Neuronal stem cell (in vitro differentiated cells): ENCODE data around the gene ATOH7.

Experiments used
- DNase-seq: peaks from one replicate; pipeline ENCODE4 v3.0.0-alpha.2; 2013; ENCODE audit warnings: low spot score
- H2AFZ ChIP-seq: one replicate; pipeline ENCODE4 v1.6.1; 2013; ENCODE audit warnings: mild to moderate bottlenecking, low read length, inconsistent platforms
- H2AK5ac ChIP-seq: 2 replicates; pipeline ENCODE4 v1.6.1; 2013; ENCODE audit warnings: low read depth, mild to moderate bottlenecking, inconsistent platforms, low read length, moderate library complexity, mixed read lengths
- H2BK120ac ChIP-seq: 2 replicates; pipeline ENCODE4 v1.6.1; 2013; ENCODE audit warnings: low read depth, mild to moderate bottlenecking, inconsistent platforms, low read length, moderate library complexity, mixed read lengths
- H2BK12ac ChIP-seq: one replicate; pipeline ENCODE4 v1.6.1; 2013; ENCODE audit warnings: low read length, inconsistent platforms
- H2BK15ac ChIP-seq: 2 replicates; pipeline ENCODE4 v1.6.1; 2013; ENCODE audit warnings: mild to moderate bottlenecking, low read length, inconsistent platforms, mixed read lengths
- H2BK5ac ChIP-seq: one replicate; pipeline ENCODE4 v1.6.1; 2013; ENCODE audit warnings: inconsistent platforms, mild to moderate bottlenecking, low read length, moderate library complexity
- H3K14ac ChIP-seq: one replicate; pipeline ENCODE4 v1.6.1; 2013; ENCODE audit warnings: low read length, inconsistent platforms
- H3K18ac ChIP-seq: 2 replicates; pipeline ENCODE4 v1.6.1; 2013; ENCODE audit warnings: low read length, inconsistent platforms
- H3K23ac ChIP-seq: 2 replicates; pipeline ENCODE4 v1.6.1; 2013; ENCODE audit warnings: low read depth, mild to moderate bottlenecking, mixed read lengths, low read length, inconsistent platforms; ENCODE audit not compliant: poor library complexity
- H3K27ac ChIP-seq: replicated peaks from 3 replicates; pipeline ENCODE4 v1.5.1; 2013; ENCODE audit warnings: low read length, inconsistent platforms
- H3K27me3 ChIP-seq, 3 experiments: 2 replicates each; pipeline ENCODE4 v1.6.1; 2013; ENCODE audit warnings: low read length in 3 of 3, mild to moderate bottlenecking in 2 of 3, inconsistent platforms in 1 of 3, low read depth in 1 of 3, mixed read lengths in 1 of 3, moderate library complexity in 1 of 3; ENCODE audit not compliant: control insufficient read depth in 3 of 3, insufficient read depth in 3 of 3
- H3K36me3 ChIP-seq, 2 donors: replicated peaks in 1 of 2; 2 replicates each; pipeline ENCODE4 v1.6.1; 2013; ENCODE audit warnings: low read length in 2 of 2; ENCODE audit not compliant: control insufficient read depth in 2 of 2, insufficient read depth in 2 of 2
- H3K4ac ChIP-seq: 2 replicates; pipeline ENCODE4 v1.6.1; 2013; ENCODE audit warnings: inconsistent platforms, mild to moderate bottlenecking, low read length, moderate library complexity
- H3K4me1 ChIP-seq, 2 donors: 1 replicate in 1 of 2; 2 replicates in 1 of 2; pipeline ENCODE4 v1.6.1; 2013; ENCODE audit warnings: low read length in 2 of 2, low read depth in 1 of 2; ENCODE audit not compliant: control insufficient read depth in 2 of 2, insufficient read depth in 1 of 2
- H3K4me2 ChIP-seq: one replicate; pipeline ENCODE4 v1.6.1; 2013; ENCODE audit warnings: mild to moderate bottlenecking, low read length, inconsistent platforms; ENCODE audit not compliant: insufficient read depth, poor library complexity, severe bottlenecking
- H3K4me3 ChIP-seq, 2 donors: 2 replicates each; pipeline ENCODE4 v1.5.1; 2013; ENCODE audit warnings: low read length in 2 of 2, mild to moderate bottlenecking in 2 of 2, inconsistent platforms in 1 of 2, moderate library complexity in 1 of 2
- H3K79me1 ChIP-seq: one replicate; pipeline ENCODE4 v1.6.1; 2013; ENCODE audit warnings: low read depth, mild to moderate bottlenecking, inconsistent platforms, low read length, moderate library complexity
- H3K9ac ChIP-seq: one replicate; pipeline ENCODE4 v1.6.1; 2013; ENCODE audit warnings: mild to moderate bottlenecking, low read depth, low read length, inconsistent platforms; ENCODE audit not compliant: poor library complexity
- H3K9me3 ChIP-seq, 2 donors: replicated peaks in 1 of 2; 2 replicates each; pipeline versions ENCODE3 to v1.6.1; 2013; ENCODE audit warnings: low read length in 2 of 2, mild to moderate bottlenecking in 2 of 2, inconsistent platforms in 1 of 2, low read depth in 1 of 2, mixed read lengths in 1 of 2, moderate library complexity in 1 of 2; ENCODE audit not compliant: control insufficient read depth in 2 of 2, insufficient read depth in 1 of 2
- H4K8ac ChIP-seq: one replicate; pipeline ENCODE4 v1.6.1; 2013; ENCODE audit warnings: low read depth, mild to moderate bottlenecking, inconsistent platforms, low read length, moderate library complexity
- H4K91ac ChIP-seq: one replicate; pipeline ENCODE4 v1.6.1; 2013; ENCODE audit warnings: low read length, low read depth, mild to moderate bottlenecking, inconsistent platforms; ENCODE audit not compliant: poor library complexity
- WGBS, 2 donors: extraction: QIAGEN DNeasy Blood & Tissue Kit; methylation state at CpG; one replicate each; pipeline ENCODE4 v1.1.7; 2013; ENCODE audit warnings: missing lambda C conversion rate in 2 of 2, mixed read lengths in 1 of 2; ENCODE audit not compliant: insufficient read length in 2 of 2, insufficient replicate concordance in 1 of 2; ENCODE audit errors: extremely low coverage in 2 of 2; 5-methylcytosine and 5-hydroxymethylcytosine counted together

The ATOH7 gene

DNA sequence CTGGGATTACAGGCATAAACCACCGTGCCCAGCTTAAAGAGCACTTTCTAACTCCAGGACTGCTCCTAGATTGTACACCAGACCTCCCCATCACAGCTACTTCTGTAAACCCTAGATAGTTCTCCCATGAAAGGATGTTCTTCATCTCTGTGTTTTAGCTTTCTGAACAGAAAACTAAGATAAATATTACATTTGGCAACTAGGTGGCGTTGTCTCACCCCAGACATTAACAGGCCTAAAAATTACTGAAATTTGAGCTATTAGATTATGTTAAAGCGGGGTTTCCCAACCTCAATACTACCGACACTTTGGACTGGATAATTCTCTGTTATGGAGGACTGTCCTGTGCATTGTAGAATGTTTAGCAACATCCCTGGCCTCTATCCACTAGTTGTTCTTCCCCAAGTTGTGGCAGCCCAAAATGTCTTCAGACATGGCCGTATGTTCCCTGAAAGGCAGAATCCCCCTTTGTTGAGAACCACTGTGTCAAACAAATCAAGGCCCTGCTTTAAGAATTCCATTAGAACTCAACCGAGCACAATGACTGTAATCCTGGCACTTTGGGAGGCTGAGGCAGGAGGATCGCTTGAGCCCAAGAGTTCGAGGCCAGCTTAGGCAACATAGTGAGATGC, 19.1 kb downstream of the ATOH7 start:
- Histone ChIP-seq H3K79me1 (no peaks in the 10 kb centered on the region), H3K4ac (no peak overlapping the region), H3K18ac (no peak overlapping the region), H3K36me3 (no peaks in the 10 kb centered on the region), H4K8ac (no peak overlapping the region), H2BK15ac (no peak overlapping the region), H3K27ac (no peak overlapping the region), H2BK12ac (no peak overlapping the region), H2AK5ac (no peak overlapping the region), H2AFZ (peak overlapping the region; percentile 32), H2BK120ac (no peak overlapping the region), H3K14ac (no peak overlapping the region), H3K9me3 (no peaks in the 10 kb centered on the region), H3K4me3 (no peak overlapping the region), H2BK5ac (no peak overlapping the region), H3K27me3 (peaks cover 0 to 7% (median 0%) of the 10 kb centered on the region in 3 experiments), H3K4me2 (no peak overlapping the region), H3K4me1 (peaks cover 0 to 2% of the 10 kb centered on the region in 2 donors), H3K23ac (no peak overlapping the region), H3K9ac (no peak overlapping the region), H4K91ac (no peak overlapping the region)
- no peak for DNase-seq
- no CpG with 5 or more reads among the region's 8 CpGs for WGBS, 2 donors

DNA sequence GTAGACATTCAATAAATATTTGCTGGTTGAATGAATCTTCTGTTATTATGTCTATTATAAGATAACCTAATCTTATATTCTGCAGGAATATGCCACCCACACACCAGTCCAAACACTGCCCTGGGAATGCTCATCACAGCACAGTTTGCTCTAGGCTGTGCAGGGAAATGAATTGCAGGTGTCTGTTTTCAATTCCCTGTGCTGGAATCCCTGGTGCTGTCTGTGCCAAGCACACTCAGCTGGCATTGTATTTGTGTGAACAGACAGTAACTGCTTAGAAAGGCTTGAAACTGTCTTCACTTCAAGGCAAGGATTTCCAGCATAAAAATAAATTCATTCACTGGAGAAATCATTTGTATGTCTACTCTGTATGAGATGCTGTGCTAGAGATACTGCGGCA, 20.2 kb downstream of the ATOH7 start:
- Histone ChIP-seq H3K9ac (no peak overlapping the region), H3K27me3 (peaks cover 0 to 5% (median 0%) of the 10 kb centered on the region in 3 experiments), H2BK12ac (no peak overlapping the region), H3K4me3 (no peak overlapping the region), H3K18ac (no peak overlapping the region), H3K36me3 (no peaks in the 10 kb centered on the region), H2AFZ (no peak overlapping the region), H4K8ac (no peak overlapping the region), H3K14ac (no peak overlapping the region), H2BK5ac (no peak overlapping the region), H3K9me3 (no peaks in the 10 kb centered on the region), H3K79me1 (no peaks in the 10 kb centered on the region), H3K4ac (no peak overlapping the region), H2AK5ac (no peak overlapping the region), H2BK120ac (no peak overlapping the region), H2BK15ac (no peak overlapping the region), H3K27ac (no peak overlapping the region), H3K4me2 (no peak overlapping the region), H3K23ac (no peak overlapping the region), H4K91ac (no peak overlapping the region), H3K4me1 (peaks cover 0 to 2% of the 10 kb centered on the region in 2 donors)
- WGBS, 2 donors: no CpG with 5 or more reads among the region's 1 CpG
- no peak for DNase-seq

- no peak overlapping the region for H2BK12ac ChIP-seq
- DNase-seq: peak; percentile 58
- H2BK5ac ChIP-seq: no peak overlapping the region
Measured at GRCh38 chr10:68208424-68209042, 23.4 kb downstream of the ATOH7 start.

GRCh38 chr10:68202960-68203353, 29.0 kb downstream of the ATOH7 start:
- Histone ChIP-seq H2BK12ac (no peak overlapping the region), H2BK5ac (no peak overlapping the region), H3K4me3 (no peak overlapping the region), H3K36me3 (no peaks in the 10 kb centered on the region), H3K27ac (no peak overlapping the region), H3K23ac (no peak overlapping the region), H3K9me3 (no peaks in the 10 kb centered on the region), H4K91ac (no peak overlapping the region), H3K4ac (no peak overlapping the region), H2AK5ac (no peak overlapping the region), H3K79me1 (no peaks in the 10 kb centered on the region), H2AFZ (no peak overlapping the region), H3K4me2 (no peak overlapping the region), H3K14ac (no peak overlapping the region), H2BK120ac (no peak overlapping the region), H4K8ac (no peak overlapping the region), H2BK15ac (no peak overlapping the region), H3K9ac (no peak overlapping the region), H3K4me1 (no peaks in the 10 kb centered on the region), H3K18ac (no peak overlapping the region), H3K27me3 (peaks cover 0 to 3% (median 0%) of the 10 kb centered on the region in 3 experiments)
- no peak for DNase-seq
- no CpG with 5 or more reads among the region's 5 CpGs for WGBS, 2 donors

More at GRCh38 chr10:68208424-68209042, 23.4 kb downstream of the ATOH7 start:
- H4K91ac ChIP-seq: no peak overlapping the region
- H4K8ac ChIP-seq: no peak overlapping the region
- no peak overlapping the region for H2AK5ac ChIP-seq
- H2AFZ ChIP-seq: peak overlapping the region; percentile 31
- peaks cover 0 to 2% of the 10 kb centered on the region in 2 donors for H3K4me1 ChIP-seq
- H3K9me3 ChIP-seq: no peaks in the 10 kb centered on the region
- H2BK120ac ChIP-seq: no peak overlapping the region
- no peaks in the 10 kb centered on the region for H3K36me3 ChIP-seq
- no peak overlapping the region for H3K4me3 ChIP-seq
- H3K27ac ChIP-seq: no peak overlapping the region
- H3K18ac ChIP-seq: no peak overlapping the region
- H3K79me1 ChIP-seq: no peaks in the 10 kb centered on the region
- H3K4me2 ChIP-seq: no peak overlapping the region
- H3K9ac ChIP-seq: no peak overlapping the region
- no peak overlapping the region for H3K14ac ChIP-seq
- WGBS, 2 donors: no CpG with 5 or more reads among the region's 10 CpGs
- peaks cover 0 to 7% (median 0%) of the 10 kb centered on the region in 3 experiments for H3K27me3 ChIP-seq
- H2BK15ac ChIP-seq: no peak overlapping the region
- H3K4ac ChIP-seq: no peak overlapping the region
- no peak overlapping the region for H3K23ac ChIP-seq
